ENCODE measurements around the gene HOXD12. TPM values are rescaled to one million over a fixed set of nuclear protein-coding genes. Genes with fewer than 3 reads are reported as not detected.

HOXD12 gene
- total RNA-seq, 2 donors from 2014 or later = not detected

DNA sequence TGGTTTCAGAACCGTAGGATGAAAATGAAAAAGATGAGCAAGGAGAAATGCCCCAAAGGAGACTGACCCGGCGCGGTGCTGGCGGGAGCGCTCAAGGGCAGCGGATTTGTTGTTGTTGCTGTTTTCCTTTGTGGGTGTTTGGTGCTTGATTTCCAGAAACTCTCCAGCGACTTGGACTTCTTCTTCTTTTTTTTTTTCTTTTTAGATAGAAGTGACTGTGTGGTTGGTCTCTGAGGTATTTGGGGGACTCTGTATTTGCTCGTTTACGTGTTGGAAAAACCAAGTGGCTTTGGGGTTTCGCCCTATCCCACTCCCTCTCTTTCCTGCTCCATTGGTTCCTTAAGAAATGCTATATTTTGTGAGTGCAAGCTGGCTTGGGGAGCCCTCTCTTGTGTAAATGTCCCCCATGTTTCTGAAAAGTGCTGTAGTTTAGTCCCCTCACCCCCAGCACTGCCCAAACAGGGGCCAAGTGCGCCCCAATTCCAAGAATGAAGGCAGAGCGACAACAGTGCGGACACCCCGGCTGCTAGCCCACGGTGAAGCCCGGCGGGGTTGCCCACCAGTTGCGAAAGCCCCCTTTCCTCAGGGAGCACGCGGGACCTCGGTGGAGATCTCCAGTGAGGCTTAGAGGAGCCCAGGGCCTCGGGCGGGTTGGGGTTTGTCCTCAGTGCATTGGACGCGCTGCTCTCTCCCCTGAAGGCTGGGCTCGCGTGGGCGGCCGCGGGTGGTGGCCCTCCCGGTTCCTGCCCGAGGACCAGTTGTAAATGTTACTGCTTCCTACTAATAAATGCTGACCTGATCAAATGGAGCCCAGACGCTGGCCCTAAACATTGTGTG lies 24.7 kb downstream of the HOXD12 start:
- DNase-seq (ENCODE audit: low spot score) = peak; percentile 73
- intact Hi-C loops (cut with DNase I) = loop anchor here in 1 of 2 donors (2.0 kb wide), 1 partner anchor 688 kb away; no protein-coding TSS in a partner anchor

- intact Hi-C loops (cut with DNase I) = loop anchor here (2.0 to 5.0 kb wide), 4 partner anchors 687 to 1037 kb away; no protein-coding TSS in a partner anchor
- DNase-seq (ENCODE audit: low spot score) = no peak
Observed at GRCh38 chr2:176124947-176125771, 25.6 kb downstream of the HOXD12 start.

DNA sequence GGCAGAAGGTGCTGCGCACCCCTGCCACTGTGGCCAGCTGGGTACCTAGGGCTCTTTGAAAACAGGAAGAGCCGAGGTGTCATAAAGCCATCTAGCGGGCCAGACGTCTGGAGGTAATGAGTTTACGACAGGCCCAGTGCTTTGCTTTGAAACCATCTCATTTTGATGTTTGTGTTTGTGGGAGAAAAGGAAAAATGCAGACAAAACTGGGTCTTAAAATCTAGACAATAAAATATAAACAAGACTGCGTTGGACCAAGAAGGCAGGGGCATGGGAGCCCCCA lies 26.1 kb downstream of the HOXD12 start:
- intact Hi-C loops (cut with DNase I) = loop anchor here (2.0 to 5.0 kb wide), 4 partner anchors 687 to 1037 kb away; no protein-coding TSS in a partner anchor
- no peak for DNase-seq (ENCODE audit: low spot score)

DNA sequence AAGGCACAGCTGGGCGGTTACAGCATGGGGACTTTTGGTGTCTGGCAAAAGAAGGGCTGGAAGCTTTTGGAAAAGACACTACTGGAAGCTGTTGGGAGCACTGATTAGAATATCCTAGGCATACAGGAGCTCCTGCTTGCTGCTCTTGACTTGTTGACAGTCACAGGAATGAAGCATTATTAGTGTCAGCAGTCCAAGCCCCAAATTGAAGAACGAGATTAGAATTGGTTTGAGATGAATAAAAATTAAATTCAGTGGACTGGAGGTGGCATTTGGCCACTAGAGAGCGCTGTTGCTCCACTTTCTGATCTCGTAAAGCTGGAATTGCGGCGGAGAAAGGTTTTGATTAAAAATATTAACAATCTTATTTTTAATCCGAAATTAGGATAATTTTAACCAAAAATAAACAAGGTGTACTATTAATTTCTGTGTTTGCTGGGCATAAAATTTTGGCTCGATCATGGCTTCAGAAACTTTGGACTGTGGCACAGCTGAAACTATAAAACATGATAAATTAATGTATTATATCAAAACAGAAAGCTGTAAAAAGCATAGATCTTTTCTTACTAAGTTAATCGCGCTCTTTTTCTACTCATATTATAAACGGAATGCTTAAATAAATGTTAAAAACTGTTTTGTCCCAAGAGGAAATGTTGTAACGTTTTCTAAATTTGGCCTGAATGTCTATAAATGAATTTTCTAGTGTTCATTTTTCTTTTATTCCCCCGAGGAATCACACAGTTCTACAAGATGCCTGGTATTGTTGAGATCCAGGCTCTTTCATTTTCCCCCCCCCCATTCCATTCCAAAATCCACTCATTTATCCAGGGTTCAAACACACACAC lies 27.6 kb downstream of the HOXD12 start:
- no peak for DNase-seq (ENCODE audit: low spot score)
- intact Hi-C loops (cut with DNase I) = loop anchor here in 1 of 2 donors (5.0 kb wide), 3 partner anchors 685 to 1035 kb away; no protein-coding TSS in a partner anchor

DNA sequence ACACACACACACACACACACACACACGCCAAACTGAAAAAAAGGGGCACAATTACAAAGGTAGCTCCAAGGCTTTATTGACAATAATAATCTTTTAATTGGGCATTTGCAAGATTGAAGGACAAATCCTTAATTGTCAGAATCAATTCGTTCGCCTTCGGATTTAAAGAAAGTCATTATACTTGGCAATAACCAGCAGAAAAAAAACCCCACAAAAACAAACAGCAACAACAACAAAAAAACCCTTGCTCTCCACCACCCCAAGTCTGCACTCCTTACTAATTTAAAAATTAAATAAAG lies 28.1 kb downstream of the HOXD12 start:
- DNase-seq (ENCODE audit: low spot score) = no peak
- intact Hi-C loops (cut with DNase I) = loop anchor here (2.0 to 5.0 kb wide), 4 partner anchors 685 to 1035 kb away; no protein-coding TSS in a partner anchor

- peak; percentile 83 for DNase-seq (ENCODE audit: low spot score)
- intact Hi-C loops (cut with DNase I) = loop anchor here (2.0 to 5.0 kb wide), 4 partner anchors 684 to 1034 kb away; no protein-coding TSS in a partner anchor
Observed at GRCh38 chr2:176128172-176128981, 28.8 kb downstream of the HOXD12 start.

GRCh38 chr2:176128982-176129796 lies 29.6 kb downstream of the HOXD12 start, which contains the start of gene HOXD8:
HOXD8 (plus strand) TSS chr2:176129705; CDS start chr2:176130367, 662 bp downstream.
- intact Hi-C loops (cut with DNase I) = loop anchor here (2.0 to 5.0 kb wide), 4 partner anchors 683 to 1033 kb away; no protein-coding TSS in a partner anchor
- peak; percentile 95 for DNase-seq (ENCODE audit: low spot score)

- intact Hi-C loops (cut with DNase I) = loop anchor here (2.0 to 5.0 kb wide), 4 partner anchors 683 to 1033 kb away; no protein-coding TSS in a partner anchor
- DNase-seq (ENCODE audit: low spot score) = peak; percentile 86
Observed at GRCh38 chr2:176129813-176130146, 30.2 kb downstream of the HOXD12 start.

DNA sequence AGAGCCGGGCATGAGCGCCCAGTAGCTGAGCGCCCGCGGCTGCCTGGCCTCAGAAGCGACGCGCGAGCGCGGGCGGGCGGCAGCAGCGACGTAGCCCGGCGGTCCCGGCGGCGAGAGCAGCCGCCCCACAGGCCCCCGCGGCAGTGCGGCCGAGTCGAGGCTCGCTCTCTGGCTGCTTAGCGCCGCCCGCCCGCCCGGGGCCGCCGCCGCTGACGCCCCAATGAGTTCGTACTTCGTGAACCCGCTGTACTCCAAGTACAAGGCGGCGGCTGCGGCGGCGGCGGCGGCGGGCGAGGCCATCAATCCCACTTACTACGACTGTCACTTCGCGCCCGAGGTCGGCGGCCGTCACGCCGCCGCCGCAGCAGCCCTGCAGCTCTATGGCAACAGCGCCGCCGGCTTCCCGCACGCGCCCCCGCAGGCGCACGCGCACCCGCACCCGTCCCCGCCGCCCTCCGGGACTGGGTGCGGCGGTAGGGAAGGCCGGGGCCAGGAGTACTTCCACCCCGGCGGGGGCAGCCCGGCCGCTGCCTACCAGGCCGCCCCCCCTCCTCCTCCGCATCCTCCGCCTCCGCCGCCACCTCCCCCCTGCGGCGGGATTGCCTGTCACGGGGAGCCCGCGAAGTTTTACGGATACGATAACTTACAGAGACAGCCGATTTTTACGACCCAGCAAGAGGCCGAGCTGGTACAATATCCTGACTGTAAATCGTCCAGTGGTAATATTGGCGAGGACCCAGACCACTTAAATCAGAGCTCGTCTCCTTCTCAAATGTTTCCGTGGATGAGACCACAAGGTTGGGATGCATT lies 30.8 kb downstream of the HOXD12 start:
- intact Hi-C loops (cut with DNase I) = no loop called here

DNA sequence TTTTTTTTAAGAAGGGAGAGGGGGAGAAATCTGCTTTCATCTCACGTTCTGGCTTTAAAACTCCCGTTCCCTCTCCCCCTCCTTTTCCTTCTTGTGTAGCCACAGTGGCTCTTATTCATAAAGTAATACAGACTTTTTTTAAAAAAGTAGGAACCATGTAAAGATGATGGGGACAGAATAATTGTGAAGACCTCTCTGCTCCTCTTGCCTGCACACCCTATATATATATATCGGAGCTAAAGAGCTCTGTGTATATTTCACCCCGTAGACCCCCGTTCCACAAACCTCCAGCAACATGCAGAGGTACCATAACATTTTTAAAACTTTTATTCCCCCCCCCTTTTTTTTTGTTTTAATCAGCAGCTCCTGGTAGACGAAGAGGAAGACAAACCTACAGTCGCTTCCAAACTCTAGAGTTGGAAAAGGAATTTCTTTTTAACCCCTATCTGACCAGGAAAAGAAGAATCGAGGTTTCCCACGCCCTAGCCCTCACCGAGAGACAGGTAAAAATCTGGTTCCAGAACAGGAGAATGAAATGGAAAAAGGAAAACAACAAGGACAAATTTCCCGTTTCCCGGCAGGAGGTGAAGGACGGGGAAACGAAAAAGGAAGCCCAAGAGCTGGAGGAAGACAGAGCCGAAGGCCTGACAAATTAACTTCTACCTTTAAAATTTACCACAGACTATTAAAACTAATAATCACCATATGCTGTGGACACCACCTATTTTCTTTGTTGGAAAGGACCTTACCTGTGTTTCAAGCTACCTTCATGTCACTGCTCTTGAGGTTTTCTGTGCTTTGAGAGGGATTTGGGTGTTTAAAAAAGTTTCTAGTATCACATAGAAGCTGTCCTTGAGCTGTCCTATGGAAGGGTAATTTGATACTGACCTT lies 31.6 kb downstream of the HOXD12 start:
- DNase-seq (ENCODE audit: low spot score) = no peak
- intact Hi-C loops (cut with DNase I) = no loop called here

More for the DNA sequence above, 30.8 kb downstream of the HOXD12 start:
- peak; percentile 83 for DNase-seq (ENCODE audit: low spot score)

DNA sequence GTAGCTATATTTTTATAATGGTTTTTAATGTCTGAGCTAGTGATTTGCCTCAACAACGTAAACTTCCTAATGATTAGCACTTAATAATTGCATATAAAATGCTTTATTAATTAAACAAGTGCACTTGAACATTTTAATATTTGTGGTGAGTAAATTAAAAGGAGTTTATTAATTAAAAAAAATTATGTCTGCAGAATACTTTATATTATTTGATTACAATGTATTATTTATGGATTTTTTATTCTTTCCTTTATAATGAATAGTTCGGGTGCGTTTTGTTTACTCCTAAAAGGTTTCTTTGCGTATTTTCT lies 32.2 kb downstream of the HOXD12 start:
- no peak for DNase-seq (ENCODE audit: low spot score)
- intact Hi-C loops (cut with DNase I) = no loop called here

GRCh38 chr2:176132205-176133171 lies 32.9 kb downstream of the HOXD12 start:
- DNase-seq (ENCODE audit: low spot score) = no peak
- intact Hi-C loops (cut with DNase I) = no loop called here

GRCh38 chr2:176133389-176133788 lies 33.8 kb downstream of the HOXD12 start:
- DNase-seq (ENCODE audit: low spot score) = no peak
- intact Hi-C loops (cut with DNase I) = no loop called here

GRCh38 chr2:176134035-176134434 lies 34.4 kb downstream of the HOXD12 start:
- intact Hi-C loops (cut with DNase I) = no loop called here
- no peak for DNase-seq (ENCODE audit: low spot score)

DNA sequence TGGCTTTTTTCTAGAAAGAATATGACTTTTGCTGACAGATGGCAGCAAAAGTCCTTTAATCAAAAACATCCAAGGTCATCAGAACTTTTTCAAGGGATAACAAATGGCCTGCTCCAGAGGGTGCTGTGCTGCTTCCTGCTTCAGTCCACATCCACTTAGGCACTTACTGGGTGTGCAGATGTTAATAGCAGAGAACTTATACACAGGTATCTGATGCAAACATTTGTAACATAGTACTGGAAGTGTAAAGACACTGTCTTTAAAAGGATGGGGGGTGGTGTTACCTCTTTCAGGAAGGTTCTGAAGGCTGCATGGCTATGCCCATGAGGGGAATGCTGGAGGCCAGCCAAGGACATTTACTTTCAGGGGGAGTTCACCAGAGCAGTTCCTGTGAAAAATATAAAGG lies 35.4 kb downstream of the HOXD12 start:
- no peak for DNase-seq (ENCODE audit: low spot score)
- intact Hi-C loops (cut with DNase I) = loop anchor here (5.0 kb wide), 1 partner anchor 502 kb away; no protein-coding TSS in a partner anchor
